ENCODE data around the gene STAT3. TPM values are rescaled to one million over a fixed set of nuclear protein-coding genes. Genes with fewer than 3 reads are reported as not detected.
A peak's percentile ranks its signal among the peaks of the same experiment; 100 is the strongest.

Gene STAT3
- total and polyA plus RNA-seq, 2 of the 13 experiments (the other 11 are each of a cell fraction or from before 2014, with no cell fraction given): 61.8 to 62.4 TPM

- TF ChIP-seq ARID4A (CRISPR knock-in tag; IDR thresholded peaks at IDR 0.05; ENCODE audit: borderline replicate concordance) (peak; percentile 49; the same call in 1 of the 2 replicates), HOXA5 (CRISPR knock-in tag; IDR thresholded peaks at IDR 0.05) (peak; percentile 74), ZNF605 (CRISPR knock-in tag; IDR thresholded peaks at IDR 0.05) (peak; percentile 90; the same call in 1 of the 2 replicates), DNMT1 (CRISPR knock-in tag; IDR thresholded peaks at IDR 0.05) (peak; percentile 93; the same call in 1 of the 2 replicates), ZNF33A (CRISPR knock-in tag; IDR thresholded peaks at IDR 0.05; ENCODE audit: borderline replicate concordance) (no peak), RELA (CRISPR knock-in tag; IDR thresholded peaks at IDR 0.05) (peak; percentile 64; the same call in 1 of the 2 replicates), ZMYM3 (CRISPR knock-in tag; IDR thresholded peaks at IDR 0.05) (peak; percentile 85), GATAD2A (CRISPR knock-in tag; IDR thresholded peaks at IDR 0.05) (peak; percentile 63), ONECUT2 (CRISPR knock-in tag; IDR thresholded peaks at IDR 0.05) (no peak), ZNF354B (CRISPR knock-in tag; IDR thresholded peaks at IDR 0.05) (no peak), TFDP2 (CRISPR knock-in tag; IDR thresholded peaks at IDR 0.05) (peak; percentile 70), FOXC1 (CRISPR knock-in tag; IDR thresholded peaks at IDR 0.05; ENCODE audit: borderline replicate concordance) (0 out of 2 replicates have a peak, but pooled peaks have one; percentile 30), NFE2L1 (CRISPR knock-in tag; IDR thresholded peaks at IDR 0.05; ENCODE audit: borderline replicate concordance) (0 out of 2 replicates have a peak, but pooled peaks have one; percentile 60), PHF8 (CRISPR knock-in tag; IDR thresholded peaks at IDR 0.05) (peak; percentile 48), TFAP4 (IDR thresholded peaks at IDR 0.05; ENCODE audit: borderline replicate concordance, low read depth) (peak; percentile 92; the same call in 1 of the 2 replicates), ZNF230 (CRISPR knock-in tag; IDR thresholded peaks at IDR 0.05) (peak; percentile 74), ZBTB25 (CRISPR knock-in tag; IDR thresholded peaks at IDR 0.05) (peak; percentile 81)
Measured at GRCh38 chr17:42312285-42313130, 75.7 kb downstream of the STAT3 start (continued).
